GM12801 (cell line): ENCODE results near the gene KCNMA1.

Experiments
- TF ChIP-seq, protein P1 (sequence below): IDR thresholded peaks from one replicate; pipeline ENCODE4 v1.5.1; 2011; ENCODE audit warnings: control low read depth; ENCODE audit not compliant: insufficient read length; ENCODE audit errors: extremely low read depth

The KCNMA1 gene

GRCh38 chr10:77226452-77226851 is 411.2 kb downstream of the KCNMA1 start:
- TF ChIP-seq, protein P1, sequence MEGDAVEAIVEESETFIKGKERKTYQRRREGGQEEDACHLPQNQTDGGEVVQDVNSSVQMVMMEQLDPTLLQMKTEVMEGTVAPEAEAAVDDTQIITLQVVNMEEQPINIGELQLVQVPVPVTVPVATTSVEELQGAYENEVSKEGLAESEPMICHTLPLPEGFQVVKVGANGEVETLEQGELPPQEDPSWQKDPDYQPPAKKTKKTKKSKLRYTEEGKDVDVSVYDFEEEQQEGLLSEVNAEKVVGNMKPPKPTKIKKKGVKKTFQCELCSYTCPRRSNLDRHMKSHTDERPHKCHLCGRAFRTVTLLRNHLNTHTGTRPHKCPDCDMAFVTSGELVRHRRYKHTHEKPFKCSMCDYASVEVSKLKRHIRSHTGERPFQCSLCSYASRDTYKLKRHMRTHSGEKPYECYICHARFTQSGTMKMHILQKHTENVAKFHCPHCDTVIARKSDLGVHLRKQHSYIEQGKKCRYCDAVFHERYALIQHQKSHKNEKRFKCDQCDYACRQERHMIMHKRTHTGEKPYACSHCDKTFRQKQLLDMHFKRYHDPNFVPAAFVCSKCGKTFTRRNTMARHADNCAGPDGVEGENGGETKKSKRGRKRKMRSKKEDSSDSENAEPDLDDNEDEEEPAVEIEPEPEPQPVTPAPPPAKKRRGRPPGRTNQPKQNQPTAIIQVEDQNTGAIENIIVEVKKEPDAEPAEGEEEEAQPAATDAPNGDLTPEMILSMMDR, result no peak

DNA sequence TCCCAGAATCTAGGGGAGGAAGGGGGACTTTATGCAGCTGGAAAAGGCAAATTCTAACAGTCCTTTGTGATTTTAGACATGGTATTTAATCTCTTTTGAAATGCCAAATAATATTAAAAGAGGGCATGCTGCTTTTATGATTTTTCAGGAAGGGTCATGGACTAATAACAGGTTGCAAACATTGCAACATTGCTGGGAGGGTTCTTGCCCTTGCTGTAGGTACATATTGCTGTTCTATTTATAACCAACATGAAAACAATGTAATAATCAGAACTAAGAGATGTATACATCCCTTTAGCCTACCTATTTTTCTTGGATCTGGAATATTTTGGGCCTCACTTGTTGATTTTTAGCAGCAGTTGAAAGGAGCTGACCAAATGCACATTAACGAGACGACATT is 411.6 kb downstream of the KCNMA1 start:
- TF ChIP-seq, protein P1, result no peak

DNA sequence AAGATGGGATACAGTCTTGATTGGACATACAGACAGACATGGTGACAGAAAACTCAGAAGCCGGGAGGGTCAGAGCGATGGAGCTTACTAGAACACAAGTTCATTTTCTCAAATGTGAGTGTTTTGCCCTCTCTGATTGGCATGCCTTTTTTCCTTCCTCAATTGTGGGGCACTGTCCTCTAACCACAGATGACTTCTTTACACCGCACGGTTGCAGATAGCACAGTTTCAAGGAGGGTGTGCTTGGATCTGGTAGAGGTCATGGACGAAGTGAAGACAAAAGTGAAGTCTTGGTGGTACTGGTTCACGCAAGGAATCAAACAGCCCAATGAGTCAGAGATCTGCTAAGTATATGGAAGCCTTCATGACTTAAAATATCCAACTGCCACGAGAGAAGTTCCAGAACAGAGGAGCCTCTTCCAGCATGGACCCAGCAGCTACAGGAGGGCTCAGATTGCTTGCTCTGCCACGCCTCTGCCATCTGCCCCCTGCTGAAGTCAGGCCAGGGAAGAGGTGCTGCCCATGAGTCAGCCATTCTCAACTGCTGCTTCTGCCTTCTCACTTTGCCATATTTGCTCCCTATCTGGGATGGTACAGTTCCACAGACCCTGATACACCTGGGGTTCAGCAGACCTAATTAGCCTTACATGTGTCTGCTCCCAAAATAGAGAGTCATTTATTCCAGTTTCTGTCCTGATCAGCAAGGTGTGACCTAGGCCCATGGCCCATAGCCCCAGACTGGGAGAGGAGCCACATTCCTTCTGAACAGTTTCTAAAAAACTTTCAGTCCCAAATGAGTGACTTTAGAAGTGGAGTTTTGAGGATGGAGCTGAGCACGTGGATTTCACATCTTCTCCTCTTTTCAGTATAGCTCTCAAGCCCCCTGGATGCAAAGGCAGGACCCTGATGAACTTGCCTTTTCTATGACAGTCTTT is 413.8 kb downstream of the KCNMA1 start:
- TF ChIP-seq, protein P1, result no peak

GRCh38 chr10:77220150-77220549 is 417.5 kb downstream of the KCNMA1 start:
- TF ChIP-seq, protein P1, result no peak

DNA sequence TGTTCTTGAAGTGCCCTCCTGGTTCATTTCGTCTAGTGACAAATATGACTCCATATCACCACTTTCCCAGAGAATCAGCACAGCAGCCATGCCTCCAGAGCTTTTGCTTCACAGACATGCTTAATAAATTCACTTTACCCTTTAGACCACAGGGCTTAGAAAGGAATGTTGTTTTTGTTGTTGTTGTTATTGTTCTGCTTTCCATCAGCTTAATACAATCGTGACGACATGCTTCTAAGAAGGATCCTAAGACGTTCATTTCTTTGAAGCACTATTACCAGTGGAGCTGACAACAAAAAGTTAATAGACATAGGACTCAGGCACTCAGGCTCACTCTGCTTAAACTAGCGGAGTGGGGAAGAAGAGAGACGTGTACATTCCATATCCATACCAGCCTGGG is 418.6 kb downstream of the KCNMA1 start:
- TF ChIP-seq, protein P1, result no peak

DNA sequence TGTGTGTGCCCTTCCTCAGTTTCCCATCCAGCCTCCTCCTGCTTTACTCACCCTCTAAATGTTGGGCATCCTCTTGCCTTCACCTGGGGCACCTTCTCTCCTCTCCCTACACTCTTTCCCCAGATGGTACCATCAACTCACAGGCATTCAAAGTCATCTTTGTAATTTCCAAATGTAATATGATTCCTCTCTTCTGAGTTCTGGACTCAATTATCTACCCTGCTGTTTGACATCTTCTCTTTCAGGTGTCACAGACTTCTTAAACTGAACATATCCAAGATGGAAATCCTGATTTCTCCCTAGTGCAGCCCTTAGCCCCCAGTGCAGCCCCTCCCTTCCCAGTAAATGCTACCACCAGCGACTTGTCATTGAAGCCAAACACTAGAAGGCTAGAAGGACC is 422.8 kb downstream of the KCNMA1 start:
- TF ChIP-seq, protein P1, result no peak

GRCh38 chr10:77212632-77213031 is 425.0 kb downstream of the KCNMA1 start:
- TF ChIP-seq, protein P1, result no peak
